K562 (cell line): ENCODE measurements around the gene B3GAT1. TPM values are rescaled to one million over a fixed set of nuclear protein-coding genes. Genes with fewer than 3 reads are reported as not detected.

Experiments
- ATAC-seq: fragments of 200-7000 bp; cut with Tn5 transposase; 3 replicates; pipeline ENCODE4 v1.9.1; 2020; ENCODE audit warnings: moderate library complexity
- BruUV-seq: library from RNA; stranded (reverse); fragments of 400-500 nt; replicated peaks from 2 replicates; lab custom pipeline; 2021; lab: Mats Ljungman, UMichigan
- CTCF ChIA-PET: fragments of 300-600 bp; formaldehyde crosslinking; extraction: SDS; loops from one replicate; lab custom pipeline; 2021; ENCODE audit warnings: low intra/inter-chr PET ratio; lab: Yijun Ruan, JAX
- POLR2A ChIA-PET: fragments of 300-600, 350-650 bp; sonication (Branson Sonifier 250); formaldehyde crosslinking; extraction: SDS; loops from one replicate; lab custom pipeline; 2021; ENCODE audit warnings: antibody characterized with exemption, inconsistent platforms; lab: Yijun Ruan, JAX
- DNase-seq, 4 experiments: peaks; one replicate each; pipeline versions ENCODE4 v3.0.0 to v3.0.0-alpha.2; 2011 to 2018; ENCODE audit warnings: low spot score in 3 of 4, mixed read lengths in 3 of 4; ENCODE audit errors: extremely low read depth in 1 of 4
- FAIRE-seq: peaks from 2 replicates; lab custom pipeline; 2011; peaks lifted over from hg19 to GRCh38; lab: Jason Lieb, UNC
- H2AFZ ChIP-seq: 2 replicates; pipeline ENCODE4 v1.6.0; 2011; ENCODE audit warnings: low read depth, low read length, control low read depth, inconsistent platforms
- H3K27ac ChIP-seq: fragments of 200-600 bp; 3 replicates; pipeline ENCODE4 v1.8.0; 2011; ENCODE audit warnings: low read depth, mild to moderate bottlenecking, control low read depth, inconsistent platforms, low read length, moderate library complexity, mixed read lengths; ENCODE audit errors: extremely low read depth
- H3K27me3 ChIP-seq, 2 experiments: fragments of 300-600 bp in 1 of 2; 2 replicates in 1 of 2; 3 replicates in 1 of 2; pipeline versions ENCODE4 v1.6.0 to v1.8.0; 2011; ENCODE audit warnings: inconsistent platforms in 2 of 2, low read length in 2 of 2, mild to moderate bottlenecking in 1 of 2, mixed read lengths in 1 of 2, moderate library complexity in 1 of 2; ENCODE audit not compliant: control insufficient read depth in 2 of 2, insufficient read depth in 2 of 2
- H3K36me3 ChIP-seq: fragments of 300-600 bp; 3 replicates; pipeline ENCODE4 v1.8.0; 2011; ENCODE audit warnings: mild to moderate bottlenecking, low read length, inconsistent platforms; ENCODE audit not compliant: control insufficient read depth, insufficient read depth
- H3K4me1 ChIP-seq, 2 experiments: fragments of 200-600 bp in 1 of 2; replicated peaks in 1 of 2; 2 replicates in 1 of 2; 3 replicates in 1 of 2; pipeline versions ENCODE4 v1.5.1 to v1.8.0; 2011; ENCODE audit warnings: inconsistent platforms in 2 of 2, low read length in 2 of 2, mild to moderate bottlenecking in 1 of 2, mixed read lengths in 1 of 2, moderate library complexity in 1 of 2; ENCODE audit not compliant: control insufficient read depth in 2 of 2, insufficient read depth in 2 of 2
- H3K4me2 ChIP-seq: 2 replicates; pipeline ENCODE4 v1.6.1; 2011; ENCODE audit warnings: low read length, control low read depth, inconsistent platforms, mixed read lengths; ENCODE audit not compliant: insufficient read depth
- H3K4me3 ChIP-seq: fragments of 200-600 bp; sonication (generic), shearing (Covaris generic); 2 replicates; pipeline ENCODE4 v1.5.1; 2016; ENCODE audit warnings: control low read depth, inconsistent platforms
- H3K79me2 ChIP-seq: fragments of 200-600 bp; 3 replicates; pipeline ENCODE4 v1.8.0; 2011; ENCODE audit warnings: low read length, inconsistent platforms; ENCODE audit not compliant: control insufficient read depth, insufficient read depth
- H3K9ac ChIP-seq, 2 experiments: 2 replicates each; pipeline versions ENCODE4 v1.6.0 to v1.6.1; 2011; ENCODE audit warnings: low read depth in 2 of 2, low read length in 2 of 2, control low read depth in 1 of 2, inconsistent platforms in 1 of 2, mild to moderate bottlenecking in 1 of 2, mixed read lengths in 1 of 2; ENCODE audit not compliant: insufficient read depth in 1 of 2
- H3K9me1 ChIP-seq: one replicate; pipeline ENCODE4 v1.6.0; 2011; ENCODE audit warnings: inconsistent platforms, mild to moderate bottlenecking, low read length, moderate library complexity; ENCODE audit not compliant: control insufficient read depth, insufficient read depth
- H3K9me3 ChIP-seq: replicated peaks from 2 replicates; pipeline ENCODE4 v1.5.1; 2011; ENCODE audit warnings: low read depth, low read length, inconsistent platforms; ENCODE audit not compliant: control insufficient read depth, insufficient read depth
- H4K20me1 ChIP-seq: replicated peaks from 2 replicates; pipeline ENCODE4 v1.6.1; 2011; ENCODE audit warnings: low read length, inconsistent platforms, mixed read lengths; ENCODE audit not compliant: control insufficient read depth, insufficient read depth
- BCL6 ChIP-seq: fragments of 250-450 bp; sonication (Bioruptor Pico); IDR thresholded peaks from 2 replicates; pipeline ENCODE4 v1.4.0; 2020
- EHMT2 ChIP-seq: fragments of 450-650 bp; IDR thresholded peaks from 2 replicates; pipeline ENCODE4 v1.6.1; 2018; ENCODE audit warnings: antibody characterized with exemption
- KDM5B ChIP-seq: fragments of 200-600 bp; sonication (generic); IDR thresholded peaks from 2 replicates; pipeline ENCODE4 v1.6.1; 2012; ENCODE audit warnings: low read depth, mild to moderate bottlenecking, moderate library complexity, low read length, control low read depth, inconsistent platforms; ENCODE audit not compliant: insufficient replicate concordance
- L3MBTL2 ChIP-seq: fragments of 450-650 bp; IDR thresholded peaks from 2 replicates; pipeline ENCODE4 v1.6.1; 2016; ENCODE audit warnings: mild to moderate bottlenecking, moderate library complexity
- MXD1 ChIP-seq: fragments of 250-450 bp; sonication (Bioruptor Pico); IDR thresholded peaks from 2 replicates; pipeline ENCODE4 v1.8.0; 2021; ENCODE audit warnings: borderline replicate concordance, mild to moderate bottlenecking, moderate library complexity; ENCODE audit not compliant: poor library complexity, severe bottlenecking
- NCOA4 ChIP-seq: fragments of 450-650 bp; IDR thresholded peaks from 2 replicates; pipeline ENCODE4 v1.6.1; 2018; ENCODE audit warnings: mild to moderate bottlenecking; ENCODE audit not compliant: partially characterized antibody
- WGBS: fragments of 100-300 bp; shearing (Covaris generic); methylation state at CpG from one replicate; pipeline ENCODE4 v1.1.6; 2016; ENCODE audit warnings: low coverage, mixed read lengths; ENCODE audit not compliant: insufficient coverage; ENCODE audit errors: missing lambda C conversion rate; 5-methylcytosine and 5-hydroxymethylcytosine counted together
- in situ Hi-C: fragments of 300-500 bp; cut with MboI; formaldehyde crosslinking; loops from 4 replicates; pipeline ENCODE4 v1.15.0; 2018; ENCODE audit warnings: inconsistent platforms, mixed read lengths
- intact Hi-C: fragments of 100-400 bp; cut with micrococcal nuclease; formaldehyde crosslinking; loops from 2 replicates; pipeline ENCODE4 v1.14.2; 2022
- polyA plus RNA-seq, 8 experiments: library from polyadenylated mRNA; depleted of rRNA in 4 of 8; stranded (reverse) in 5 of 8; unstranded in 3 of 8; fragments of >200 nt; fragmentation: Nextera tagmentation in 2 of 8; fragmentation: Illumina TruSeq in 1 of 8; extraction: Ambion mirVana in 2 of 8; extraction: Trizol in 1 of 8; gene quantifications; 2 replicates each; pipeline versions ENCODE4 v1.2.1 to v1.2.3, GENCODE V29; 2011 to 2014; ENCODE audit warnings: inconsistent platforms in 1 of 8, missing spikeins in 1 of 8
- total RNA-seq, 7 experiments: library from RNA; depleted of rRNA in 6 of 7; stranded (reverse); fragments of >200 nt in 6 of 7; fragmentation: Illumina TruSeq in 2 of 7; extraction: Trizol in 2 of 7; gene quantifications; 2 replicates each; pipeline versions ENCODE4 v1.2.1 to v1.2.3, GENCODE V29; 2011 to 2021; ENCODE audit warnings: low replicate concordance in 1 of 7
- TF ChIP-seq, protein P1 (sequence below): fragments of 250-450 bp; sonication (Bioruptor Pico); IDR thresholded peaks from 2 replicates; pipeline ENCODE4 v1.5.0; 2020; ENCODE audit warnings: mild to moderate bottlenecking
- TF ChIP-seq, protein P2 (sequence below): fragments of 450-650 bp; IDR thresholded peaks from 2 replicates; pipeline ENCODE4 v1.6.1; 2017; ENCODE audit warnings: antibody characterized with exemption, mild to moderate bottlenecking

B3GAT1 gene
- total and polyA plus RNA-seq, 9 of the 15 experiments (the other 6 are each of a cell fraction or from before 2014, with no cell fraction given) = 0.01 to 0.53 (median 0.14) TPM; not detected in 1

DNA sequence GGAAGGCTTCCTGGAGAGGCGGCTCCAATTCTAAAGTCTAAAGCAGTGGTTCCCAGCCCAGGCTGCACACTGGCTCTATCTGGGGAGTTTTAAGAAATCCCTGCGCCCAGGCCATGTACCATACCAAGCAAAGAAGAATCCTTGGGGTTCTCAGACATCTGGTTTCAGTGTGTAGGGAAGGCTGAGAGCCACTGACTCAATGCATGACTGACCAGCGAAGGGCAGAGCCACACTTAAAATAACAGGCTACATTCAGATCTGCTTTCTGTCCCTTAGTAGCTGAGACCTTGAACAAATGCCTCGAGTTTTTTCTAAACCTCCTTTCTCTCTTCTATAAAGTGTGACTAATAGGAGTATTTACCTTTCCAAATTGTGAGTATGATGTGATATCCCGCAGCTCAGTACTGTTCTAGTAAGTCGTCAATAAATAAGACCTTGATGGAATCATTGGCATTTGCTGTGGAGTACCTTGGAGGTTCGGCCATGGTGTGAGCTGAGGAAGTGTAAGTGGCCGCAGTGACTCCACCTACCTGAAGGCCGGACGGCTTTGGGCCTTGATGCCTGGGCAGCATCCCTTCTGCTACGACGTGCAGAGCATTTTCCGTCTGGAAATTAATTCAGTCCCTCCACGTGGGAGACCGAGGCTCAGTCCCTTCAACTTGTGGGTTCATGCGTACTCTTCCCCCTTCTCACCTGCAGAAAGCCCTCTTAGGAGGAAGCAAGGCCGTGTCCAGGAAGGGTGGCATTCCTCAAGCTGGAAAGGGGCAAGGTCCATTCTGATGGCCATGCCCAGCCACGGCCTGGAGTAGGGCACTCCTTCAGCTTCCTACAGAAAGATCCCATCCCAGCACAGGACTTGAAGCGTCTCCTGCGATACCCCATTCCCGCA, 55.1 kb downstream of the B3GAT1 start (continued):
- TF ChIP-seq, protein P1, sequence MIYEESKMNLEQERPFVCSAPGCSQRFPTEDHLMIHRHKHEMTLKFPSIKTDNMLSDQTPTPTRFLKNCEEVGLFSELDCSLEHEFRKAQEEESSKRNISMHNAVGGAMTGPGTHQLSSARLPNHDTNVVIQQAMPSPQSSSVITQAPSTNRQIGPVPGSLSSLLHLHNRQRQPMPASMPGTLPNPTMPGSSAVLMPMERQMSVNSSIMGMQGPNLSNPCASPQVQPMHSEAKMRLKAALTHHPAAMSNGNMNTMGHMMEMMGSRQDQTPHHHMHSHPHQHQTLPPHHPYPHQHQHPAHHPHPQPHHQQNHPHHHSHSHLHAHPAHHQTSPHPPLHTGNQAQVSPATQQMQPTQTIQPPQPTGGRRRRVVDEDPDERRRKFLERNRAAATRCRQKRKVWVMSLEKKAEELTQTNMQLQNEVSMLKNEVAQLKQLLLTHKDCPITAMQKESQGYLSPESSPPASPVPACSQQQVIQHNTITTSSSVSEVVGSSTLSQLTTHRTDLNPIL (CRISPR knock-in tag) = no peak

DNA sequence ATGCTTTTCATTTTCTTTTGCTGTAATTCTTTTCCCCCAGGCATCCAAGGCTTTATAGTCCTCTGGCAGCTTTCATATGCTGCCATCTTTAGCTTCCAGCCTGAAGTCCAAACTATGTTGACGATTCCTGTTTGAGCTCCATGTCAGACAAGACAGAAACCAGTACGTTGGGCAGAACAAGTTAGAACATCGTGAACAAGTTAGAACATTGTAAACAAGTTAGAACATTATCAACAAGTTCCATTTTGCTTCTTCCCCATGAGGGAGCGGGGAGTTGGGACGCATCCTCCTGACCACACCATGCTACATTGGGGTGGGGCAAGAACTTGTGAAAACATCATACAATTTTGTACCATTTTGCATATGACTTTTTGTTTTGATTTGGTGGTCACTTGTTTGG, 56.4 kb downstream of the B3GAT1 start:
- POLR2A ChIA-PET = interaction anchor here (0.6 kb wide), 1 partner anchor 135 kb away, joined by 3 read pairs; no protein-coding TSS in a partner anchor
- in situ Hi-C loops (no loop called here), intact Hi-C loops (no loop called here)
- no peak; the same call in 2 of the 3 replicates for ATAC-seq
- BruUV-seq = no TSS peak
- Histone ChIP-seq H3K9me3 (no peaks in the 10 kb centered on the region), H3K4me2 (peak overlapping the region; percentile 57; the same call in 1 of the 2 replicates), H3K36me3 (peaks cover 3% of the 10 kb centered on the region; the same call in 2 of the 3 replicates), H3K27me3 (no peaks in the 10 kb centered on the region), H3K9ac (peak overlapping the region in 1 of 2 experiments; percentile 12; a peak in 1 of 4 replicates), H3K9me1 (no peaks in the 10 kb centered on the region), H2AFZ (peak overlapping the region; percentile 71), H4K20me1 (no peaks in the 10 kb centered on the region), H3K4me1 (peaks cover 16 to 18% of the 10 kb centered on the region in 2 experiments; a peak in 4 of 5 replicates), H3K4me3 (no peak overlapping the region), H3K79me2 (no peaks in the 10 kb centered on the region), H3K27ac (peak overlapping the region; percentile 64)
- peak in 2 of 4 experiments; percentile 15 to 22 for DNase-seq
- FAIRE-seq = peak; percentile 71
- 30% methylated on average over 5 of the region's 5 CpGs for WGBS
- no peak for TF ChIP-seq KDM5B
- TF ChIP-seq BCL6 (CRISPR knock-in tag) = no peak
- no peak for TF ChIP-seq NCOA4
- TF ChIP-seq L3MBTL2 = 0 out of 2 replicates have a peak, but pooled peaks have one; percentile 17
- TF ChIP-seq, protein P2, sequence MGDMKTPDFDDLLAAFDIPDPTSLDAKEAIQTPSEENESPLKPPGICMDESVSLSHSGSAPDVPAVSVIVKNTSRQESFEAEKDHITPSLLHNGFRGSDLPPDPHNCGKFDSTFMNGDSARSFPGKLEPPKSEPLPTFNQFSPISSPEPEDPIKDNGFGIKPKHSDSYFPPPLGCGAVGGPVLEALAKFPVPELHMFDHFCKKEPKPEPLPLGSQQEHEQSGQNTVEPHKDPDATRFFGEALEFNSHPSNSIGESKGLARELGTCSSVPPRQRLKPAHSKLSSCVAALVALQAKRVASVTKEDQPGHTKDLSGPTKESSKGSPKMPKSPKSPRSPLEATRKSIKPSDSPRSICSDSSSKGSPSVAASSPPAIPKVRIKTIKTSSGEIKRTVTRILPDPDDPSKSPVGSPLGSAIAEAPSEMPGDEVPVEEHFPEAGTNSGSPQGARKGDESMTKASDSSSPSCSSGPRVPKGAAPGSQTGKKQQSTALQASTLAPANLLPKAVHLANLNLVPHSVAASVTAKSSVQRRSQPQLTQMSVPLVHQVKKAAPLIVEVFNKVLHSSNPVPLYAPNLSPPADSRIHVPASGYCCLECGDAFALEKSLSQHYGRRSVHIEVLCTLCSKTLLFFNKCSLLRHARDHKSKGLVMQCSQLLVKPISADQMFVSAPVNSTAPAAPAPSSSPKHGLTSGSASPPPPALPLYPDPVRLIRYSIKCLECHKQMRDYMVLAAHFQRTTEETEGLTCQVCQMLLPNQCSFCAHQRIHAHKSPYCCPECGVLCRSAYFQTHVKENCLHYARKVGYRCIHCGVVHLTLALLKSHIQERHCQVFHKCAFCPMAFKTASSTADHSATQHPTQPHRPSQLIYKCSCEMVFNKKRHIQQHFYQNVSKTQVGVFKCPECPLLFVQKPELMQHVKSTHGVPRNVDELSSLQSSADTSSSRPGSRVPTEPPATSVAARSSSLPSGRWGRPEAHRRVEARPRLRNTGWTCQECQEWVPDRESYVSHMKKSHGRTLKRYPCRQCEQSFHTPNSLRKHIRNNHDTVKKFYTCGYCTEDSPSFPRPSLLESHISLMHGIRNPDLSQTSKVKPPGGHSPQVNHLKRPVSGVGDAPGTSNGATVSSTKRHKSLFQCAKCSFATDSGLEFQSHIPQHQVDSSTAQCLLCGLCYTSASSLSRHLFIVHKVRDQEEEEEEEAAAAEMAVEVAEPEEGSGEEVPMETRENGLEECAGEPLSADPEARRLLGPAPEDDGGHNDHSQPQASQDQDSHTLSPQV = peak; percentile 28; the same call in 1 of the 2 replicates
- peak; percentile 57; the same call in 1 of the 2 replicates for TF ChIP-seq EHMT2
- no peak for TF ChIP-seq MXD1 (CRISPR knock-in tag)
- CTCF ChIA-PET = no interaction called here
